Right atrium auricular region (tissue), 2 donors: ENCODE measurements around the gene GH1. TPM values are rescaled to one million over a fixed set of nuclear protein-coding genes. Genes with fewer than 3 reads are reported as not detected.
A peak's percentile ranks its signal among the peaks of the same experiment; 100 is the strongest.

Experiments used
- DNase-seq: peaks from one replicate; pipeline ENCODE4 v3.0.0-alpha.2; 2019; ENCODE audit warnings: low spot score
- H3K27ac ChIP-seq, 2 donors: fragments of 200-600 bp; sonication (generic); 1 replicate in 1 of 2; 2 replicates in 1 of 2; pipeline ENCODE4 v1.5.1; 2016 to 2019
- H3K27me3 ChIP-seq, 2 donors: fragments of 200-600 bp; sonication (generic); one replicate each; pipeline versions ENCODE4 v1.5.1 to v1.6.0; 2017 to 2019
- H3K36me3 ChIP-seq: fragments of 200-600 bp; sonication (generic); one replicate; pipeline ENCODE4 v1.5.1; 2016
- H3K4me1 ChIP-seq, 2 donors: fragments of 200-600 bp; sonication (generic); one replicate each; pipeline versions ENCODE4 v1.5.1 to v1.6.0; 2017 to 2019
- H3K4me3 ChIP-seq, 2 donors: fragments of 200-600 bp; sonication (generic); 1 replicate in 1 of 2; 2 replicates in 1 of 2; pipeline ENCODE4 v1.5.1; 2017 to 2019; ENCODE audit warnings: mild to moderate bottlenecking in 1 of 2, moderate library complexity in 1 of 2
- H3K9me3 ChIP-seq, 2 donors: fragments of 200-600 bp; sonication (generic); one replicate each; pipeline ENCODE4 v1.5.1; 2019
- CTCF ChIP-seq, 2 donors: fragments of 200-600 bp; sonication (generic); IDR thresholded peaks; one replicate each; pipeline ENCODE4 v1.5.1; 2019; ENCODE audit warnings: antibody characterized with exemption in 2 of 2
- total RNA-seq, 2 donors: library from RNA; depleted of rRNA; stranded (reverse); fragments of >200 nt; gene quantifications; one replicate each; pipeline ENCODE4 v1.1.0, GENCODE V29; 2016

Gene GH1
- total RNA-seq, 2 donors from 2014 or later = not detected

DNA sequence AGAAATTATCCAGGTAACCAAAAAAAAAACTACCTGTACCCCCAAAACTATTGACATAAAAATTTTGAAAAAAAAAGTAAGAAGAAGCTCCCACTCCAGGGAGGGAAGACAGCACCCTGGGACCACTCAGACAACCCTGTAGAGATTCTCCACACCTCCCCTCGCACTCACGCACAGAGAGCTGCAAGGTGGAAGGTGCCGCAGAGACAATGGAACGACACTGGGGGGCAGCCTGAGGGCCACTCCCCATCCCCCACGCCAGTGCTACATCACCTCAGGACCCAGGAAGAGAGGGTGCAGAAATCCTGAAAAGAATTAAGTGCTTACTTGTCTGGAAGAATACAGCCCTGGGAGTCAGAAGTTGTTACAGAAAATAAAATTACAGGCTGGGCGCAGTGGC is 18.7 kb upstream of the GH1 start:
- Histone ChIP-seq H3K4me3 (no peak overlapping the region), H3K27me3 (no peaks in the 10 kb centered on the region), H3K4me1 (no peaks in the 10 kb centered on the region), H3K9me3 (no peaks in the 10 kb centered on the region), H3K27ac (no peak overlapping the region), H3K36me3 (no peaks in the 10 kb centered on the region)
- DNase-seq = no peak
- TF ChIP-seq CTCF (IDR thresholded peaks at IDR 0.05) = no peak

DNA sequence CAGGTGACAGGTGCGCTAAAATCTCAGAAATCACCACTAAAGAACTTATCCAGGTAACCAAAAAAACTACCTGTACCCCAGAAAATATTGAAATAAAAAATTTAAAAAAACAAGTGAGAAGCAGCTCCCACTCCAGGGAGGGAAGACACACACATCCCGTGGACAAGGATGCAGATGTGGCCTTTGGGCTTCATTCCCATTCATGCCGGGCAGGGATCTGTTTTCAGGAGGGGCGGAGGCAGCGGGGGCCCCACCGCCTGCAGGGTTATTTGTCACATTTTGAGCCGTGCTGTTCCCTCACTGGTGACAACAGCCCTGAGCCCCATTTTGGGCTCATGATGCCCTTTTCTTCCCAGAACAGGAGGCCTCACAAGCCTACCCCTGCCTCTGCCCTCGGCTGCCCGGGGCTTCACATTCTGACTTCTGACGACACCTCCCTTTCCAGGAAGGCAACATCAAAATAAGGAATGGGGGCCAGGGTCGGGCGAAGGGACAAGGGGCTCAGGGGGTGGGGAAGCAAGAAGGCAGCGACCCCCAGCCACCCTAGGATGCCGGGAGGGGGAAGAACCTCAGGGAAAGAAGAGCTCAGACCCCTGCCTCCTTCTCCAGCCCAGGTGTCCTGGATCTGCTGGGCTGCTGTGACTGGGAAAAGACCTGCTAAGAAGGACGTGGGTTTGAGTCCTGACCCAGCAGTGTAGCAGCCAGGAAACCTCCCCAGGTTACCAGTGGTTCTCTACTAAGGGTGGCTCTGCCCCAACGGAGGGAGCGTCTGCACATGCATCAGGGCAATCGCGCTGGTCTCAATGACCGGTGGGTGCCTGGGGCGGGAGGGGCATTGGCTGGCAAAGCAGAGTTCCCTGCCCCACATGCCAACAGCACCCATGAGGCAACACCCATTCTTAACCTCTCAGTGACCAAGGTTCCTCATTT is 15.8 kb upstream of the GH1 start:
- no peak for DNase-seq
- no peak overlapping the region for H3K27ac ChIP-seq
- no peaks in the 10 kb centered on the region for H3K27me3 ChIP-seq
- H3K36me3 ChIP-seq = no peaks in the 10 kb centered on the region
- no peak for TF ChIP-seq CTCF (IDR thresholded peaks at IDR 0.05)
- H3K4me3 ChIP-seq = no peak overlapping the region
- H3K4me1 ChIP-seq = peaks cover 0 to 20% of the 10 kb centered on the region in 2 donors
- H3K9me3 ChIP-seq = no peaks in the 10 kb centered on the region

DNA sequence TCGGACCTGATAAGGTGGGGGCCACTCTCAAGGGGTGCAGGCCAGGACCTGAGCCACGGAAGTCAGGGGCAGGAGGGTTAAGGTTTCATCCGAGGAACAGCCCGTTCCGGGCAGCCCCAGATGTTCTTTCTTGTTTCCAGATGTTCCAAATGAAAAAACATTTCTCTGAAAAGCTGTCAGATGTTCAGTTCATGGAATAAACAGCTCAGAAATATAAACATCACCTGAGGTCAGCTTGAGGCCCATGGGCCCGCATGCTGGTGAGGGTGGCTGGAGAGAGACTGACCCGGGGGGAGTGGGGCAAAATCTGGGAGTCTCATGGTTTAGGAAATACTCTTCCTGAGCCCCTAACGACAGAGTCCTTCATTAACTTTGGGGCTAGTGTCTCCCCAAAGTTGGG is 15.0 kb upstream of the GH1 start:
- H3K27me3 ChIP-seq = no peaks in the 10 kb centered on the region
- no peak for TF ChIP-seq CTCF (IDR thresholded peaks at IDR 0.05)
- no peaks in the 10 kb centered on the region for H3K36me3 ChIP-seq
- no peak for DNase-seq
- H3K27ac ChIP-seq = no peak overlapping the region
- no peaks in the 10 kb centered on the region for H3K9me3 ChIP-seq
- H3K4me1 ChIP-seq = peaks cover 0 to 20% of the 10 kb centered on the region in 2 donors
- no peak overlapping the region for H3K4me3 ChIP-seq

DNA sequence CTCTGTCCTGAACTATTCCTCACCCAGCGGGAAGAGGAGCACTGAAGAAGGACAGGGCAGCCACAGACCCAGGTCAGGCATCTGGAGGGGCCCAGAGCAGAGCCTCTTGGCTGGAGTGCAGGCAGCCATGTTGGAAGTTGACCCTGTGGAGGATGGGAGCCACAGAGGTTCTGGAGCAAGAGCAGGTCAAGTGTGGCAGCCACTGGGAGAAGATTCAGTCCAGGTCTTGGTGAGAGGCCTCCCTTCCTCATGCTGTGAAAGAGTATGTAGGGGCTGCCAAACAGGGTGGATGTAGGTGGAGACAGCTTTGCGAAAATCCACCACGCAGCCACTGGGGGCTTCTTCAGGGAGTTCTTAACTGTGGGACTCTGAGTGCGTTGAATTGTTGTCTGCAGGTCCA is 14.1 kb upstream of the GH1 start:
- TF ChIP-seq CTCF (IDR thresholded peaks at IDR 0.05) = no peak
- no peaks in the 10 kb centered on the region for H3K9me3 ChIP-seq
- H3K27me3 ChIP-seq = no peaks in the 10 kb centered on the region
- no peak overlapping the region for H3K4me3 ChIP-seq
- H3K27ac ChIP-seq = no peak overlapping the region
- peaks cover 0 to 20% of the 10 kb centered on the region in 2 donors for H3K4me1 ChIP-seq
- H3K36me3 ChIP-seq = no peaks in the 10 kb centered on the region
- DNase-seq = no peak

- DNase-seq = no peak
- Histone ChIP-seq H3K36me3 (no peaks in the 10 kb centered on the region), H3K27me3 (no peaks in the 10 kb centered on the region), H3K4me1 (peaks cover 0 to 20% of the 10 kb centered on the region in 2 donors), H3K27ac (peak within 1 kb of the TSS; percentile 32 to 71), H3K4me3 (peak within 1 kb of the TSS; percentile 14 to 23), H3K9me3 (no peaks in the 10 kb centered on the region)
- no peak for TF ChIP-seq CTCF (IDR thresholded peaks at IDR 0.05)
Observed at GRCh38 chr17:63931981-63932561, 13.4 kb upstream of the GH1 start, which contains the start of gene CD79B. CD79B (minus strand) TSS chr17:63932331; CDS start chr17:63932261, 70 bp downstream.
